ENCODE data around the gene THAP10. TPM values are rescaled to one million over a fixed set of nuclear protein-coding genes. Genes with fewer than 3 reads are reported as not detected.

The THAP10 gene
- total and polyA plus RNA-seq, 2 experiments from 2014 or later = 5.7 to 8.2 TPM

- peak within 1 kb of the TSS; percentile 92 for H3K4me3 Mint-ChIP-seq
Observed at GRCh38 chr15:70853973-70854665, 38.1 kb downstream of the THAP10 start, which contains the start of gene LARP6. Gene LARP6 (minus strand): TSS chr15:70854157. CDS start chr15:70854088, 69 bp downstream.

More at GRCh38 chr15:70853973-70854665, 38.1 kb downstream of the THAP10 start, which contains the start of gene LARP6:
- no peaks in the 10 kb centered on the region for H3K9me2 ChIP-seq (ENCODE audit: insufficient read depth)
- H3K4me1 ChIP-seq (ENCODE audit: insufficient read depth) = peaks cover 8% of the 10 kb centered on the region
- peaks cover 8% of the 10 kb centered on the region for H3K27me3 Mint-ChIP-seq (ENCODE audit: insufficient read depth, low read depth, poor library complexity)
- H3K4me2 ChIP-seq = peak within 1 kb of the TSS; percentile 98
- TF ChIP-seq POLR2AphosphoS5 (IDR thresholded peaks at IDR 0.05; ENCODE audit: low read depth) (peak; percentile 80), ZNF331 (CRISPR knock-in tag; IDR thresholded peaks at IDR 0.05; ENCODE audit: low read depth) (no peak), CTCF (conservative IDR thresholded peaks at IDR 0.05; ENCODE audit: low read depth in 2 of 2) (no peak), ZNF462 (CRISPR knock-in tag; IDR thresholded peaks at IDR 0.05) (no peak), STAT1 (IDR thresholded peaks at IDR 0.05; ENCODE audit: unreplicated experiment) (no peak), ZNF114 (CRISPR knock-in tag; IDR thresholded peaks at IDR 0.05) (no peak), CREB1 (CRISPR knock-in tag; IDR thresholded peaks at IDR 0.05; ENCODE audit: low read depth) (no peak)
- H3K27ac Mint-ChIP-seq = peak within 1 kb of the TSS; percentile 79
- peak within 1 kb of the TSS; percentile 82 for H3K27ac ChIP-seq (ENCODE audit: low read depth)
- peaks cover 10% of the 10 kb centered on the region for H3K27me3 ChIP-seq (ENCODE audit: insufficient read depth)
- H2AFZ ChIP-seq = peak within 1 kb of the TSS; percentile 99
- H3K9me3 Mint-ChIP-seq = 0 out of 3 replicates have a peak, but pooled peaks cover 3% of the 10 kb centered on the region
- 0 out of 2 replicates have a peak, but pooled peaks cover 9% of the 10 kb centered on the region for H3F3A ChIP-seq (replicated peaks; ENCODE audit: low read depth)
- H3K4me3 ChIP-seq = peak within 1 kb of the TSS; percentile 87
- no peaks in the 10 kb centered on the region; the same call in 1 of the 2 replicates for H4K20me1 ChIP-seq (replicated peaks; ENCODE audit: insufficient read depth)
- H3K36me3 Mint-ChIP-seq (ENCODE audit: low read depth) = peaks cover 14% of the 10 kb centered on the region
- ATAC-seq = peak; percentile 77
- no peaks in the 10 kb centered on the region for H3K36me3 ChIP-seq (ENCODE audit: insufficient read depth)
- H3K4me1 Mint-ChIP-seq = peaks cover 20% of the 10 kb centered on the region
- DNase-seq (ENCODE audit: low spot score) = peak; percentile 72
- peaks cover 7% of the 10 kb centered on the region; the same call in 1 of the 2 replicates for H3K79me2 ChIP-seq (replicated peaks; ENCODE audit: insufficient read depth)

All from GM23338 (cell line).